Measurements from ENCODE around the gene GABARAP. TPM values are rescaled to one million over a fixed set of nuclear protein-coding genes. Genes with fewer than 3 reads are reported as not detected.

The GABARAP gene
- total and polyA plus RNA-seq, 2 of the 8 experiments (the other 6 are each of a cell fraction or from before 2014, with no cell fraction given) = 252 to 581 TPM

MicroRNA genes within 50 kb of the gene (microRNA counts, 767-probe panel; counts per million panel counts)
- microRNA hsa-miR-324-3p (879 counts per million, percentile 95 among the panel's probes with 10 or more counts), microRNA hsa-miR-324-5p (879 counts per million, percentile 95 among the panel's probes with 10 or more counts)

Small RNA genes lying within 50 kb of the gene (microRNA-seq; reads per million reads assigned to microRNA genes)
- 193 to 243 reads per million in 2 experiments for gene MIR324 (ENCODE audit: borderline microRNAs expressed in 2 of 2, borderline number of aligned reads in 2 of 2, borderline replicate concordance in 1 of 2)

Small RNA genes lying within 50 kb of the gene (small RNA-seq; reads per million reads assigned to genes)
- not detected for gene AC120057.4 (ENCODE audit: insufficient read depth)
- gene MIR324 (ENCODE audit: insufficient read depth) = 59.5 reads per million, percentile 97 among the genes with 10 or more reads in this experiment
- gene RF00019 (ENCODE audit: insufficient read depth) = not detected

Other genes with a start within 250 kb of the GABARAP start
Only the 30 nearest of the 36 such genes appear.
- gene SLC16A13, start 206.4 kb downstream of the GABARAP start, total RNA-seq (2021; fragmentation: NEBNext Ultra II Directional; extraction: Animal tissue kit (Norgen Biotek cat#: 25700)) = 4.7 and 5.8 TPM in 2 replicates
- gene SLC16A13, start 206.4 kb downstream of the GABARAP start, polyA plus RNA-seq (2011; rRNA removed) = 5.4 and 7.7 TPM in 2 replicates
- gene SLC16A11, start 198.4 kb downstream of the GABARAP start, total RNA-seq (2021; fragmentation: NEBNext Ultra II Directional; extraction: Animal tissue kit (Norgen Biotek cat#: 25700)) = 0.35 and 0.67 TPM in 2 replicates
- 0.39 and 0.85 TPM in 2 replicates for gene SLC16A11, start 198.4 kb downstream of the GABARAP start, polyA plus RNA-seq (2011; rRNA removed)
- not detected in 2 replicates for gene CLEC10A, start 162.2 kb downstream of the GABARAP start, total RNA-seq (2021; fragmentation: NEBNext Ultra II Directional; extraction: Animal tissue kit (Norgen Biotek cat#: 25700))
- 0.17 TPM in 1 of 2 replicates, not detected in the other for gene CLEC10A, start 162.2 kb downstream of the GABARAP start, polyA plus RNA-seq (2011; rRNA removed)
- gene ASGR2, start 127.6 kb downstream of the GABARAP start, total RNA-seq (2021; fragmentation: NEBNext Ultra II Directional; extraction: Animal tissue kit (Norgen Biotek cat#: 25700)) = not detected in 2 replicates
- gene ASGR2, start 127.6 kb downstream of the GABARAP start, polyA plus RNA-seq (2011; rRNA removed) = 0.61 and 0.91 TPM in 2 replicates
- gene ASGR1, start 63.1 kb downstream of the GABARAP start, total RNA-seq (2021; fragmentation: NEBNext Ultra II Directional; extraction: Animal tissue kit (Norgen Biotek cat#: 25700)) = 8.6 and 10.8 TPM in 2 replicates
- 14.5 and 16.1 TPM in 2 replicates for gene ASGR1, start 63.1 kb downstream of the GABARAP start, polyA plus RNA-seq (2011; rRNA removed)
- gene DLG4, start 22.6 kb downstream of the GABARAP start, total RNA-seq (2021; fragmentation: NEBNext Ultra II Directional; extraction: Animal tissue kit (Norgen Biotek cat#: 25700)) = 43.1 and 45.9 TPM in 2 replicates
- 18.9 and 35.2 TPM in 2 replicates for gene DLG4, start 22.6 kb downstream of the GABARAP start, polyA plus RNA-seq (2011; rRNA removed)
- 169 and 181 TPM in 2 replicates for gene ACADVL, start 22.5 kb downstream of the GABARAP start, total RNA-seq (2021; fragmentation: NEBNext Ultra II Directional; extraction: Animal tissue kit (Norgen Biotek cat#: 25700))
- 231 and 317 TPM in 2 replicates for gene ACADVL, start 22.5 kb downstream of the GABARAP start, polyA plus RNA-seq (2011; rRNA removed)
- gene DVL2, start 7.9 kb downstream of the GABARAP start, total RNA-seq (2021; fragmentation: NEBNext Ultra II Directional; extraction: Animal tissue kit (Norgen Biotek cat#: 25700)) = 59.3 and 59.6 TPM in 2 replicates
- gene DVL2, start 7.9 kb downstream of the GABARAP start, polyA plus RNA-seq (2011; rRNA removed) = 19.0 and 29.7 TPM in 2 replicates
- gene PHF23, start 3.0 kb downstream of the GABARAP start, total RNA-seq (2021; fragmentation: NEBNext Ultra II Directional; extraction: Animal tissue kit (Norgen Biotek cat#: 25700)) = 62.8 and 65.1 TPM in 2 replicates
- 46.5 and 47.5 TPM in 2 replicates for gene PHF23, start 3.0 kb downstream of the GABARAP start, polyA plus RNA-seq (2011; rRNA removed)
- 120 and 123 TPM in 2 replicates for gene CTDNEP1, start 9.3 kb upstream of the GABARAP start, total RNA-seq (2021; fragmentation: NEBNext Ultra II Directional; extraction: Animal tissue kit (Norgen Biotek cat#: 25700))
- gene CTDNEP1, start 9.3 kb upstream of the GABARAP start, polyA plus RNA-seq (2011; rRNA removed) = 106 and 114 TPM in 2 replicates
- 75.4 and 78.1 TPM in 2 replicates for gene ELP5, start 9.8 kb upstream of the GABARAP start, total RNA-seq (2021; fragmentation: NEBNext Ultra II Directional; extraction: Animal tissue kit (Norgen Biotek cat#: 25700))
- 107 and 117 TPM in 2 replicates for gene ELP5, start 9.8 kb upstream of the GABARAP start, polyA plus RNA-seq (2011; rRNA removed)
- 119 and 129 TPM in 2 replicates for gene CLDN7, start 20.0 kb upstream of the GABARAP start, total RNA-seq (2021; fragmentation: NEBNext Ultra II Directional; extraction: Animal tissue kit (Norgen Biotek cat#: 25700))
- gene CLDN7, start 20.0 kb upstream of the GABARAP start, polyA plus RNA-seq (2011; rRNA removed) = 118 and 196 TPM in 2 replicates
- 5.7 and 6.4 TPM in 2 replicates for gene SLC2A4, start 39.3 kb upstream of the GABARAP start, total RNA-seq (2021; fragmentation: NEBNext Ultra II Directional; extraction: Animal tissue kit (Norgen Biotek cat#: 25700))
- 6.9 and 10.6 TPM in 2 replicates for gene SLC2A4, start 39.3 kb upstream of the GABARAP start, polyA plus RNA-seq (2011; rRNA removed)
- 27.6 and 30.5 TPM in 2 replicates for gene YBX2, start 52.2 kb upstream of the GABARAP start, total RNA-seq (2021; fragmentation: NEBNext Ultra II Directional; extraction: Animal tissue kit (Norgen Biotek cat#: 25700))
- gene YBX2, start 52.2 kb upstream of the GABARAP start, polyA plus RNA-seq (2011; rRNA removed) = 19.2 and 35.5 TPM in 2 replicates
- gene EIF5A, start 65.2 kb upstream of the GABARAP start, total RNA-seq (2021; fragmentation: NEBNext Ultra II Directional; extraction: Animal tissue kit (Norgen Biotek cat#: 25700)) = 1,158 and 1,172 TPM in 2 replicates
- 717 and 962 TPM in 2 replicates for gene EIF5A, start 65.2 kb upstream of the GABARAP start, polyA plus RNA-seq (2011; rRNA removed)
- gene GPS2, start 72.9 kb upstream of the GABARAP start, total RNA-seq (2021; fragmentation: NEBNext Ultra II Directional; extraction: Animal tissue kit (Norgen Biotek cat#: 25700)) = 67.0 and 74.8 TPM in 2 replicates
- gene GPS2, start 72.9 kb upstream of the GABARAP start, polyA plus RNA-seq (2011; rRNA removed) = 152 and 203 TPM in 2 replicates
- 46.8 and 55.4 TPM in 2 replicates for gene NEURL4, start 86.9 kb upstream of the GABARAP start, total RNA-seq (2021; fragmentation: NEBNext Ultra II Directional; extraction: Animal tissue kit (Norgen Biotek cat#: 25700))
- 29.6 and 39.9 TPM in 2 replicates for gene NEURL4, start 86.9 kb upstream of the GABARAP start, polyA plus RNA-seq (2011; rRNA removed)
- 45.1 and 49.2 TPM in 2 replicates for gene ACAP1, start 94.1 kb upstream of the GABARAP start, total RNA-seq (2021; fragmentation: NEBNext Ultra II Directional; extraction: Animal tissue kit (Norgen Biotek cat#: 25700))
- 11.9 and 18.0 TPM in 2 replicates for gene ACAP1, start 94.1 kb upstream of the GABARAP start, polyA plus RNA-seq (2011; rRNA removed)
- gene KCTD11, start 109.7 kb upstream of the GABARAP start, total RNA-seq (2021; fragmentation: NEBNext Ultra II Directional; extraction: Animal tissue kit (Norgen Biotek cat#: 25700)) = 8.7 and 9.2 TPM in 2 replicates
- gene KCTD11, start 109.7 kb upstream of the GABARAP start, polyA plus RNA-seq (2011; rRNA removed) = 8.6 and 11.7 TPM in 2 replicates
- gene TMEM95, start 112.7 kb upstream of the GABARAP start, total RNA-seq (2021; fragmentation: NEBNext Ultra II Directional; extraction: Animal tissue kit (Norgen Biotek cat#: 25700)) = 0.38 TPM in 1 of 2 replicates, not detected in the other
- not detected in 2 replicates for gene TMEM95, start 112.7 kb upstream of the GABARAP start, polyA plus RNA-seq (2011; rRNA removed)
- gene TNK1, start 138.6 kb upstream of the GABARAP start, total RNA-seq (2021; fragmentation: NEBNext Ultra II Directional; extraction: Animal tissue kit (Norgen Biotek cat#: 25700)) = 7.6 and 8.7 TPM in 2 replicates
- gene TNK1, start 138.6 kb upstream of the GABARAP start, polyA plus RNA-seq (2011; rRNA removed) = 9.5 and 13.4 TPM in 2 replicates
- gene PLSCR3, start 152.1 kb upstream of the GABARAP start, total RNA-seq (2021; fragmentation: NEBNext Ultra II Directional; extraction: Animal tissue kit (Norgen Biotek cat#: 25700)) = 35.7 and 38.7 TPM in 2 replicates
- 36.1 and 69.0 TPM in 2 replicates for gene PLSCR3, start 152.1 kb upstream of the GABARAP start, polyA plus RNA-seq (2011; rRNA removed)
- gene TMEM256, start 161.6 kb upstream of the GABARAP start, total RNA-seq (2021; fragmentation: NEBNext Ultra II Directional; extraction: Animal tissue kit (Norgen Biotek cat#: 25700)) = 97.0 and 104 TPM in 2 replicates
- gene TMEM256, start 161.6 kb upstream of the GABARAP start, polyA plus RNA-seq (2011; rRNA removed) = 350 and 405 TPM in 2 replicates
- 62.6 and 62.8 TPM in 2 replicates for gene NLGN2, start 165.4 kb upstream of the GABARAP start, total RNA-seq (2021; fragmentation: NEBNext Ultra II Directional; extraction: Animal tissue kit (Norgen Biotek cat#: 25700))
- gene NLGN2, start 165.4 kb upstream of the GABARAP start, polyA plus RNA-seq (2011; rRNA removed) = 21.2 and 45.6 TPM in 2 replicates
- gene SPEM1, start 177.9 kb upstream of the GABARAP start, total RNA-seq (2021; fragmentation: NEBNext Ultra II Directional; extraction: Animal tissue kit (Norgen Biotek cat#: 25700)) = not detected in 2 replicates
- gene SPEM1, start 177.9 kb upstream of the GABARAP start, polyA plus RNA-seq (2011; rRNA removed) = 0.09 TPM in 1 of 2 replicates, not detected in the other
- gene SPEM2, start 183.2 kb upstream of the GABARAP start, total RNA-seq (2021; fragmentation: NEBNext Ultra II Directional; extraction: Animal tissue kit (Norgen Biotek cat#: 25700)) = not detected in 2 replicates
- gene SPEM2, start 183.2 kb upstream of the GABARAP start, polyA plus RNA-seq (2011; rRNA removed) = 0.03 and 0.17 TPM in 2 replicates
- gene SPEM3, start 186.4 kb upstream of the GABARAP start, total RNA-seq (2021; fragmentation: NEBNext Ultra II Directional; extraction: Animal tissue kit (Norgen Biotek cat#: 25700)) = not detected in 2 replicates
- gene SPEM3, start 186.4 kb upstream of the GABARAP start, polyA plus RNA-seq (2011; rRNA removed) = 0.02 TPM in 1 of 2 replicates, not detected in the other
- gene TMEM102, start 193.0 kb upstream of the GABARAP start, total RNA-seq (2021; fragmentation: NEBNext Ultra II Directional; extraction: Animal tissue kit (Norgen Biotek cat#: 25700)) = 11.2 and 12.2 TPM in 2 replicates
- 10.2 and 14.9 TPM in 2 replicates for gene TMEM102, start 193.0 kb upstream of the GABARAP start, polyA plus RNA-seq (2011; rRNA removed)
- gene FGF11, start 197.1 kb upstream of the GABARAP start, total RNA-seq (2021; fragmentation: NEBNext Ultra II Directional; extraction: Animal tissue kit (Norgen Biotek cat#: 25700)) = 11.8 and 15.0 TPM in 2 replicates
- gene FGF11, start 197.1 kb upstream of the GABARAP start, polyA plus RNA-seq (2011; rRNA removed) = 26.1 and 42.0 TPM in 2 replicates
- gene CHRNB1, start 202.6 kb upstream of the GABARAP start, total RNA-seq (2021; fragmentation: NEBNext Ultra II Directional; extraction: Animal tissue kit (Norgen Biotek cat#: 25700)) = 13.8 and 14.1 TPM in 2 replicates
- 28.2 and 33.6 TPM in 2 replicates for gene CHRNB1, start 202.6 kb upstream of the GABARAP start, polyA plus RNA-seq (2011; rRNA removed)